HL-60 (cell line): ENCODE measurements around the gene LIME1.
A peak's percentile ranks its signal among the peaks of the same experiment; 100 is the strongest.

Experiments
- DNase-seq, 2 experiments: peaks; one replicate each; pipeline ENCODE4 v3.0.0-alpha.2; 2010 to 2020; ENCODE audit warnings: low read depth in 1 of 2, low spot score in 1 of 2
- H3K27ac ChIP-seq: fragments of 250-450 bp; sonication (Bioruptor Pico); replicated peaks from 2 replicates; pipeline ENCODE4 v1.5.1; 2020; ENCODE audit warnings: mild to moderate bottlenecking, moderate library complexity
- H3K27me3 ChIP-seq: fragments of 250-450 bp; sonication (Bioruptor Pico); 2 replicates; pipeline ENCODE4 v1.5.1; 2021; ENCODE audit warnings: mild to moderate bottlenecking, moderate library complexity; ENCODE audit not compliant: insufficient read depth, poor library complexity, severe bottlenecking
- H3K4me3 ChIP-seq: replicated peaks from 2 replicates; pipeline ENCODE4 v1.5.1; 2011; ENCODE audit warnings: mild to moderate bottlenecking, control low read depth, low read length; ENCODE audit not compliant: insufficient read depth
- CTCF ChIP-seq: IDR thresholded peaks from one replicate; pipeline ENCODE4 v1.5.1; 2011; ENCODE audit warnings: low read length, control low read depth, inconsistent platforms; ENCODE audit not compliant: insufficient read depth
- GABPA ChIP-seq: IDR thresholded peaks from 2 replicates; pipeline ENCODE4 v1.6.1; 2012; ENCODE audit warnings: low read depth
- POLR2AphosphoS5 ChIP-seq: IDR thresholded peaks from 2 replicates; pipeline ENCODE4 v1.6.1; 2012; ENCODE audit warnings: low read depth
- REST ChIP-seq: IDR thresholded peaks from 2 replicates; pipeline ENCODE4 v1.6.1; 2012; ENCODE audit warnings: low read depth; ENCODE audit not compliant: insufficient replicate concordance
- SPI1 ChIP-seq: IDR thresholded peaks from 2 replicates; pipeline ENCODE4 v1.6.1; 2012; ENCODE audit warnings: low read depth, mild to moderate bottlenecking, borderline replicate concordance

LIME1 gene

GRCh38 chr20:63691711-63692435, 44.6 kb upstream of the LIME1 start:
- Histone ChIP-seq H3K27ac (no peak overlapping the region), H3K4me3 (no peak overlapping the region), H3K27me3 (no peaks in the 10 kb centered on the region)
- no peak for TF ChIP-seq GABPA
- TF ChIP-seq POLR2AphosphoS5: peak; percentile 17
- DNase-seq: no peak

- Histone ChIP-seq H3K4me3 (no peak overlapping the region), H3K27ac (no peak overlapping the region), H3K27me3 (no peaks in the 10 kb centered on the region)
- DNase-seq: no peak
- TF ChIP-seq GABPA (no peak), REST (no peak), CTCF (no peak), POLR2AphosphoS5 (no peak), SPI1 (no peak)
These were observed 43.9 kb upstream of the LIME1 start for GRCh38 chr20:63692436-63693082.

GRCh38 chr20:63693083-63693732, 43.3 kb upstream of the LIME1 start:
- Histone ChIP-seq H3K4me3 (no peak overlapping the region), H3K27me3 (no peaks in the 10 kb centered on the region), H3K27ac (no peak overlapping the region)
- DNase-seq: no peak
- TF ChIP-seq REST: no peak
- TF ChIP-seq POLR2AphosphoS5: no peak
- no peak for TF ChIP-seq CTCF
- no peak for TF ChIP-seq GABPA
- TF ChIP-seq SPI1: no peak
